Natural killer cell (primary cell): ENCODE measurements around the gene LPAR1. TPM values are rescaled to one million over a fixed set of nuclear protein-coding genes. Genes with fewer than 3 reads are reported as not detected.

ENCODE experiments used
- ATAC-seq, 3 donors: fragments of 150-1000 bp in 2 of 3; fragments of 200-7000 bp in 1 of 3; cut with Tn5 transposase; 1 replicate in 1 of 3; 2 replicates in 2 of 3; pipeline ENCODE4 v1.10.0; 2021; ENCODE audit warnings: mild to moderate bottlenecking in 2 of 3, moderate library complexity in 2 of 3
- DNase-seq, 2 donors: peaks; one replicate each; pipeline versions ENCODE4 v3.0.0 to v3.0.0-alpha.2; 2013 to 2021; ENCODE audit warnings: mixed read lengths in 1 of 2
- H3K27ac ChIP-seq: one replicate; pipeline ENCODE4 v1.5.1; 2013; ENCODE audit warnings: mild to moderate bottlenecking, low read length
- H3K27me3 ChIP-seq: one replicate; pipeline ENCODE4 v1.6.1; 2013; ENCODE audit warnings: low read length; ENCODE audit not compliant: control insufficient read depth, insufficient read depth
- H3K36me3 ChIP-seq: one replicate; pipeline ENCODE4 v1.6.1; 2013; ENCODE audit warnings: low read length; ENCODE audit not compliant: control insufficient read depth, insufficient read depth
- H3K4me1 ChIP-seq: one replicate; pipeline ENCODE4 v1.6.1; 2013; ENCODE audit warnings: low read length; ENCODE audit not compliant: control insufficient read depth, insufficient read depth
- H3K4me3 ChIP-seq: one replicate; pipeline ENCODE4 v1.5.1; 2013; ENCODE audit warnings: low read length
- H3K9me3 ChIP-seq: one replicate; pipeline ENCODE4 v1.6.1; 2013; ENCODE audit warnings: low read length; ENCODE audit not compliant: control insufficient read depth, insufficient read depth
- H3K27ac Mint-ChIP-seq, 2 donors: one replicate each; pipeline ENCODE4 v1.8.0; 2022; ENCODE audit warnings: mild to moderate bottlenecking in 2 of 2, mixed read lengths in 2 of 2, moderate library complexity in 1 of 2
- H3K27me3 Mint-ChIP-seq, 2 donors: one replicate each; pipeline ENCODE4 v1.8.0; 2022; ENCODE audit warnings: low read depth in 2 of 2, mixed read lengths in 2 of 2
- H3K36me3 Mint-ChIP-seq: one replicate; pipeline ENCODE4 v1.8.0; 2022; ENCODE audit warnings: mixed read lengths
- H3K4me1 Mint-ChIP-seq, 2 donors: one replicate each; pipeline ENCODE4 v1.8.0; 2022; ENCODE audit warnings: mixed read lengths in 2 of 2
- H3K4me3 Mint-ChIP-seq: one replicate; pipeline ENCODE4 v1.8.0; 2022; ENCODE audit warnings: mild to moderate bottlenecking, moderate library complexity, mixed read lengths
- H3K9me3 Mint-ChIP-seq, 2 donors: one replicate each; pipeline ENCODE4 v1.8.0; 2022; ENCODE audit warnings: mixed read lengths in 2 of 2
- CTCF ChIP-seq: fragments of 200-600 bp; IDR thresholded peaks from one replicate; pipeline ENCODE4 v1.8.0; 2022; ENCODE audit warnings: antibody characterized with exemption
- WGBS: methylation state at CpG from one replicate; pipeline ENCODE4 v1.1.7; 2013; ENCODE audit warnings: missing lambda C conversion rate; ENCODE audit not compliant: insufficient coverage; 5-methylcytosine and 5-hydroxymethylcytosine counted together
- intact Hi-C: fragments of 100-400 bp; cut with micrococcal nuclease; formaldehyde crosslinking; loops from one replicate; pipeline ENCODE4 v1.14.2; 2022
- total RNA-seq, 4 donors: library from RNA; stranded (reverse); fragments of 120-200 nt in 1 of 4; gene quantifications; one replicate each; pipeline versions ENCODE4 v1.2.3 to v1.2.4, GENCODE V29; 2013 to 2022

LPAR1 gene
- total RNA-seq, 3 donors from 2014 or later (not counting 1 experiment from before 2014, with no cell fraction given): 0.48 to 0.50 TPM; not detected in 1

GRCh38 chr9:110933350-110934001, 104.8 kb downstream of the LPAR1 start:
- no peaks in the 10 kb centered on the region for H3K27me3 Mint-ChIP-seq
- Histone ChIP-seq H3K36me3 (no peaks in the 10 kb centered on the region), H3K27me3 (no peaks in the 10 kb centered on the region), H3K27ac (peak overlapping the region; percentile 28), H3K4me1 (peaks cover 4% of the 10 kb centered on the region), H3K4me3 (no peak overlapping the region), H3K9me3 (peaks cover 4% of the 10 kb centered on the region)
- ATAC-seq (no peak), DNase-seq (no peak)
- intact Hi-C loops: no loop called here
- peaks cover 2% of the 10 kb centered on the region in 2 donors for H3K9me3 Mint-ChIP-seq
- no peak overlapping the region for H3K27ac Mint-ChIP-seq
- no peak overlapping the region for H3K4me3 Mint-ChIP-seq
- TF ChIP-seq CTCF: no peak
- peaks cover 0 to 9% of the 10 kb centered on the region in 2 donors for H3K4me1 Mint-ChIP-seq
- whole genome bisulfite sequencing: 34% methylated on average over 4 of the region's 4 CpGs
- H3K36me3 Mint-ChIP-seq: no peaks in the 10 kb centered on the region

- DNase-seq (no peak), ATAC-seq (no peak)
- H3K27ac Mint-ChIP-seq: no peak overlapping the region
- H3K4me1 ChIP-seq: peaks cover 4% of the 10 kb centered on the region
- intact Hi-C loops: no loop called here
- no peaks in the 10 kb centered on the region for H3K36me3 Mint-ChIP-seq
- no peaks in the 10 kb centered on the region for H3K27me3 Mint-ChIP-seq
- peak overlapping the region; percentile 28 for H3K27ac ChIP-seq
- H3K36me3 ChIP-seq: no peaks in the 10 kb centered on the region
- no peaks in the 10 kb centered on the region for H3K27me3 ChIP-seq
- H3K4me3 ChIP-seq: no peak overlapping the region
- peaks cover 4% of the 10 kb centered on the region for H3K9me3 ChIP-seq
- peaks cover 2% of the 10 kb centered on the region in 2 donors for H3K9me3 Mint-ChIP-seq
- peaks cover 0 to 9% of the 10 kb centered on the region in 2 donors for H3K4me1 Mint-ChIP-seq
- 96% methylated on average over 3 of the region's 3 CpGs for WGBS
- H3K4me3 Mint-ChIP-seq: no peak overlapping the region
- TF ChIP-seq CTCF: no peak
Observed at GRCh38 chr9:110932863-110933262, 105.4 kb downstream of the LPAR1 start.

GRCh38 chr9:110928599-110928998, 109.7 kb downstream of the LPAR1 start:
- H3K27ac Mint-ChIP-seq: no peak overlapping the region
- no peak for ATAC-seq
- peaks cover 0 to 2% of the 10 kb centered on the region in 2 donors for H3K9me3 Mint-ChIP-seq
- 86% methylated on average over 2 of the region's 2 CpGs for WGBS
- Histone ChIP-seq H3K9me3 (peaks cover 4% of the 10 kb centered on the region), H3K27ac (no peak overlapping the region), H3K36me3 (no peaks in the 10 kb centered on the region), H3K27me3 (no peaks in the 10 kb centered on the region), H3K4me1 (no peaks in the 10 kb centered on the region), H3K4me3 (no peak overlapping the region)
- no peak for TF ChIP-seq CTCF
- no peak overlapping the region for H3K4me3 Mint-ChIP-seq
- DNase-seq: no peak
- intact Hi-C loops: no loop called here
- H3K36me3 Mint-ChIP-seq: no peaks in the 10 kb centered on the region
- H3K4me1 Mint-ChIP-seq: peaks cover 0 to 8% of the 10 kb centered on the region in 2 donors
- no peaks in the 10 kb centered on the region for H3K27me3 Mint-ChIP-seq
